Subcutaneous adipose tissue (tissue), 4 donors: ENCODE data around the gene AVPR2. TPM values are rescaled to one million over a fixed set of nuclear protein-coding genes. Genes with fewer than 3 reads are reported as not detected.

Experiments used
- total RNA-seq, 4 donors: library from RNA; depleted of rRNA; stranded (reverse); fragments of >200 nt; gene quantifications; one replicate each; pipeline ENCODE4 v1.1.0, GENCODE V29; 2016
- TF ChIP-seq, protein P1 (sequence below): fragments of 450-650 bp; IDR thresholded peaks from one replicate; pipeline ENCODE4 v1.5.1; 2016; ENCODE audit warnings: low read depth, mild to moderate bottlenecking, control low read depth, antibody characterized with exemption, moderate library complexity

AVPR2 gene
- total RNA-seq, 4 donors from 2014 or later, result 3.4 to 13.9 (median 5.7) TPM

DNA sequence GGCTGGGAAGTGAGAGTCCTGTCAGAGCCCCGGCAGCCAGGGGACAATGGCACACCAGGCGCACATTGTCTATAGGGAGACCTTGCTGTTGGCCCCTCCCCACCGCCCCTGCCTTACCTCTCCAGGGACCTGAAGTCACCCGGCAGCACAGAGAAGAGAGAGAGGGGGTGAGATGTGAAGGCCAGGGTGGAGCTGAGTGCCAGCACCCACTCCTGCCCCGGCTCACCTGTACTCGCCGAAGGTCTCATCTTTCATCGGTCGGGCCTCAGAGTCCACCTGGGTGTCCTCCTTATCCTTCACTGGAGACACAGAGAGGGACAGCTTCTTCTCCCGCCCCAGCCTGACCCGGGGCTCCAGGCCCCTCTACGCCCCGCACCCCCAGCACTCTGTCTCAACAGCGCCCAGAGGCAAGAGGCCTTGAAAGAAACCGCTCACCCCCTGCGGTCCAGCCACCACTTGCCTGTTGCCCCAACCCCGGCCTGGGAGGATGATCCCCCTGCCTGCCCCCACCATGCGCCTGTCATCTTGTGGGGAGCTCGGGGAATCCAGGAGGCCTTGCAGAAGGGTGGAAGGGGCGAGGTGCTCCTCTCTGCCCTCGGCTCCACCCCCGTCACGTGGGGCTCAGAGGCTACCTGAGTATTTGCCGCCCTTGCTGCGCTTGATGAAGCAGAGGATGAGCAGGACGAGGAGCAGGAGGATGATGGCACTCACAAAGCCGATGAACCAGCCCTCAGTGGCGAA, 41.1 kb upstream of the AVPR2 start:
- TF ChIP-seq, protein P1, sequence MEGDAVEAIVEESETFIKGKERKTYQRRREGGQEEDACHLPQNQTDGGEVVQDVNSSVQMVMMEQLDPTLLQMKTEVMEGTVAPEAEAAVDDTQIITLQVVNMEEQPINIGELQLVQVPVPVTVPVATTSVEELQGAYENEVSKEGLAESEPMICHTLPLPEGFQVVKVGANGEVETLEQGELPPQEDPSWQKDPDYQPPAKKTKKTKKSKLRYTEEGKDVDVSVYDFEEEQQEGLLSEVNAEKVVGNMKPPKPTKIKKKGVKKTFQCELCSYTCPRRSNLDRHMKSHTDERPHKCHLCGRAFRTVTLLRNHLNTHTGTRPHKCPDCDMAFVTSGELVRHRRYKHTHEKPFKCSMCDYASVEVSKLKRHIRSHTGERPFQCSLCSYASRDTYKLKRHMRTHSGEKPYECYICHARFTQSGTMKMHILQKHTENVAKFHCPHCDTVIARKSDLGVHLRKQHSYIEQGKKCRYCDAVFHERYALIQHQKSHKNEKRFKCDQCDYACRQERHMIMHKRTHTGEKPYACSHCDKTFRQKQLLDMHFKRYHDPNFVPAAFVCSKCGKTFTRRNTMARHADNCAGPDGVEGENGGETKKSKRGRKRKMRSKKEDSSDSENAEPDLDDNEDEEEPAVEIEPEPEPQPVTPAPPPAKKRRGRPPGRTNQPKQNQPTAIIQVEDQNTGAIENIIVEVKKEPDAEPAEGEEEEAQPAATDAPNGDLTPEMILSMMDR, result no peak

DNA sequence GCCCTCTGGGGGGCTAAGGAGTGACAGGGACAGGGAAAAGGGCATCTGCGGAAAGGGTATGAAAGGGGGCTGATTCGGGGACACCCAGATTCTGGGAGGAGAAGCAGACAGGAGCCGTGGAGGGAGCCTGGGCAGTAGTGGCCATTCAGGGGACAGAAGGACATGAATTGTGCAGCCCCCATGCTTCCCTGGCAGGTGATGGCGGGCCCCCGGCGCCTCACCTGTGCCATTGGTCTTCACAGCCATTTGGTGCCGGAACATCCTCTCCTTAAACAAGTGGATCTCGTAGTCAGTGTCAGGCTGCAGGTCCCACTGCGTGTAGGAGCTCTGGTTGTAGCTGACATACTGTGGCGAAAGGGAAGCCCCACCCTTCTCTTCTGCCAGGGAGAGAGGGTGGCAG, 40.4 kb upstream of the AVPR2 start:
- TF ChIP-seq, protein P1, result no peak

DNA sequence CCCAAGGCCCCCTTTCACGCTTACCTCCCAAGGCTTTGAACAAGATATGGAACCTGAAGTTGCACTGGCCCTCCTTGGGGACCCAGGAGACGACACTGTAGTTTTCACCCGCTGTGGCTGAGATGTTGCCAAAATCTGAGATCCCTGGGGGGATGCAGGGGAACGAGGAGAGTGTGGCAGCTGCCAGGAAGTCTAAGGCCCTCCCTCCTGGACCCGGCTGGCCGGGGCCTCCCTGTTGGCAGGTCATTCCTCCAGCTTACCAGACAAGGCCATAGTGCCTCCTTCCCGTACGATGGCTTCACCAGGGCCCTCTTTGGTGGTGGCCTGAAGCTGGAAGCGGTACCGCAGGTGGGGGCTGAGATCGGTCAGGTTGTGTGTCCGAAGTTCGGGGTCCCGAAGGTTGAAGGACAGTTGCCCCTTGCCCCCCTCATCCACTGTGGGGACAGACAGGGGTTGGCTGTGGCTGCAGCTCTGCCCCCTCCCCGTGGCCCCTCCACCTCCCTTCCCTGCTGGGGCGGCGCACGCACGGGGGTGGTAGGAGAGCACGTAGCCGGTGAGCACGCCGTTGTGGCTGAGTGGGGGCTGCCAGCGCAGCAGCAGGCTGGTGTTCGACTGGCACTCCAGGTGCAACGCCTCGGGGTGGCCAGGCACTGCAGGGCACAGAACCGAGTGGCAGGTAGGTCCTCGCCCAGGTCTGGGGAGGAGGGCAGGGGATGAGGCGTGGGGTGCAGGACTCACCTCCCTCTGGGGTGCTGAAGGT, 39.7 kb upstream of the AVPR2 start:
- TF ChIP-seq, protein P1, result no peak

DNA sequence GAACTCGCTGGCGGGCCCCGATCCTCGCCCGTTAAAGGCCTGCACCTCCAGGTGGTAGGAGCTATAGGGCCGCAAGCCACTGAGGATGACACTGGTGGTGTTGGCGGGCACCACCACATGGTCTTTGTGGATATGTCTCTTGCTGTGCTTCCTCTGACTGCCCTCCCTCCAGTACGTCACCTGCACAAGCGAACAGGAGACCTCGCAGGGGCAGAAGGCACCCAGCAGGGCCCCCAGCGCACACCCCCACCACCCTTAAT, 39.2 kb upstream of the AVPR2 start:
- TF ChIP-seq, protein P1, result no peak

DNA sequence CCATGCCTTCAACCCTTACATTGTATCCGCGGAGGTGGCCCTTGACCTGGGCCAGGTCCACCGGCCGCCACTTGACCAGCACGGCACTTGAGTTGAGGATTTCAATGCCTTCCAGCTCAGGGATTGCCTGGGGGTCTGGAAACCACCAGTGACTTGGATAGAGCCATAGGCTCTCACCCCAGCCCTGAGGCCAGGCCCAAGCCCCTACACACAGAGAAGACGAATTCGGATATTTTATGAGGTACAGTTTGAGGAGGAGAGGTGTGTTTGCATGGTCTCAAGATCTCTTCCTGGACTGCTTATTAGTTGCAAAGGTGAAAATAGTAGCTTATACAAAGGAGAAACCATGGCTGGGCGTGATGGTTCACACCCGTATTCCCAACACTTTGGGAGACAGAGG, 38.8 kb upstream of the AVPR2 start:
- TF ChIP-seq, protein P1, result no peak

DNA sequence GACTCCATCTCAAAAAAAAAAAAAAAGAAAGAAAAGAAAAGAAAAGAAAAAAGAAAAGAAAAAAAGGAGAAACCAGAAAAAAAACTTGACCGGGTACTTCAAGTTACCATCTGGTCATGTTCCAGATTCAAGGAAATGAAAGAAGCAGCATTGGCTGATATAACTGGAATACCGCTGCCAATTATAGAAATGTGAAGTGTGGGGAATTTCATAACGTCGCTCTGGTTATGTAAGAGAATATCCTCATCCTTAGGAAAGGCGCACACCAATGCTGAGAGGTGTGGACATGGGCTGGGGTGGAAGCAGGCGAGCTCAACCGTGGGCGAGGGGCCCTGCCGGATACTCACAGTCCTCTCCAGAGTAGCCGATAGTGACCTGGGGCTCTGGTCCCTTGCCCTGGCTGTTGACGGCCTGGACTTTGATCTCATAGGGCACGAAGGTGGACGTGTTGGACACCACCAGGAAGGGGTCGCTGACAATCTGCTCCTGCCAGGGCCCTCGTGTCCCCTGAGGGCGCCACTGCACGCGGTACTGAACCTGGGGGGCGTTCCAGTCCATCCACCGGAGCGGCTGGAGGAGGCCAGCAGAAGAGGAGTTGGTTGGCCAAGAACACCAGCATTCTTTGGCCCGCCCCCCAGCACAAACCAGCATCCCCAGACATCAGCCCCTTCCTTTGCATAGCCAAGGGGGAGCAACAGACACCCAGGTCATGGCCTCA, 38.0 kb upstream of the AVPR2 start:
- TF ChIP-seq, protein P1, result no peak

DNA sequence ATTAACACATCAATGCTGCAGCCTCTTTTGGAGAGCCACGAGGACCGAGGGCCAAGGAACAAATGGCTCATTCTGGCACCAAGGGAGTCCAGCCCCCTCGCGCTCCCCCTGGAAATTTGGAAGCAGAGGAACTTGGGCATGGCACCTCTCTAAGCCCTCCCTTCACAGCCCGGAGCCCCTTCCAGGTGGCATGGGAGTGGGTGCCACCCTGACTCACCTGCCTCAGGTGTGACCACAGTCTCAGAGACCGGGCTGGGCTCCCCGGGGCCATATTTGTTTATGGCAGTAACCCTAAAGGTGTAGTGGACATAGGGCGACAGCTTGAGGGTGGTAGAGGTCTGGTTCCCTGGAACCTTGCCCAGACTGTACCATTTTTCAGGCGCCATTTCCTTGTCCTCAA, 37.3 kb upstream of the AVPR2 start:
- TF ChIP-seq, protein P1, result no peak
